Spleen (tissue), 11 donors: Measurements from ENCODE around the gene GPATCH2. TPM values are rescaled to one million over a fixed set of nuclear protein-coding genes. Genes with fewer than 3 reads are reported as not detected.
A peak's percentile ranks its signal among the peaks of the same experiment; 100 is the strongest.
"Not testable (repeated sequence)": the region's sequence is repeated elsewhere in the genome, so short reads cannot be mapped to it uniquely, and the experiment has no call there.

Experiments used
- DNase-seq: peaks from one replicate; pipeline ENCODE4 v3.0.0-alpha.2; 2020
- H3K27ac ChIP-seq, 8 donors: fragments of 200-600 bp; sonication (generic) in 7 of 8; 1 replicate in 4 of 8; 2 replicates in 4 of 8; pipeline versions ENCODE4 v1.5.0 to v1.8.0; 2016 to 2021; ENCODE audit warnings: inconsistent platforms in 4 of 8, mild to moderate bottlenecking in 4 of 8, moderate library complexity in 1 of 8
- H3K27me3 ChIP-seq, 7 donors: fragments of 200-600 bp; sonication (generic) in 6 of 7; replicated peaks in 1 of 7; 1 replicate in 4 of 7; 2 replicates in 3 of 7; pipeline versions ENCODE4 v1.5.0 to v1.8.0; 2016 to 2021; ENCODE audit warnings: inconsistent platforms in 3 of 7, mild to moderate bottlenecking in 1 of 7
- H3K36me3 ChIP-seq, 6 donors: fragments of 200-600 bp; sonication (generic) in 5 of 6; 1 replicate in 4 of 6; 2 replicates in 2 of 6; pipeline versions ENCODE4 v1.5.0 to v1.8.0; 2016 to 2021; ENCODE audit warnings: inconsistent platforms in 2 of 6
- H3K4me1 ChIP-seq, 6 donors: fragments of 200-600 bp; sonication (generic) in 5 of 6; 1 replicate in 3 of 6; 2 replicates in 3 of 6; pipeline versions ENCODE4 v1.5.0 to v1.8.0; 2016 to 2021; ENCODE audit warnings: inconsistent platforms in 3 of 6
- H3K4me3 ChIP-seq, 8 donors: fragments of 200-600 bp; sonication (generic) in 7 of 8; 1 replicate in 4 of 8; 2 replicates in 4 of 8; pipeline versions ENCODE4 v1.5.0 to v1.8.0; 2016 to 2021; ENCODE audit warnings: inconsistent platforms in 4 of 8, mild to moderate bottlenecking in 4 of 8, moderate library complexity in 2 of 8
- H3K9me3 ChIP-seq, 8 donors: fragments of 200-600 bp; sonication (generic) in 7 of 8; 1 replicate in 4 of 8; 2 replicates in 4 of 8; pipeline versions ENCODE4 v1.5.0 to v1.8.0; 2016 to 2021; ENCODE audit warnings: inconsistent platforms in 4 of 8
- POLR2A ChIP-seq, 3 donors: fragments of 450-650 bp; IDR thresholded peaks; one replicate each; pipeline ENCODE4 v1.5.1; 2017; ENCODE audit warnings: antibody characterized with exemption in 3 of 3, mild to moderate bottlenecking in 1 of 3
- POLR2AphosphoS5 ChIP-seq, 3 donors: sonication (generic); formaldehyde crosslinking; IDR thresholded peaks; one replicate each; pipeline ENCODE4 v1.5.1; 2017; ENCODE audit warnings: antibody characterized with exemption in 3 of 3
- WGBS, 5 donors: extraction: QIAGEN DNeasy Blood & Tissue Kit in 3 of 5; methylation state at CpG; one replicate each; pipeline versions ENCODE4 v1.1.5 to v1.1.7; 2013 to 2018; 5-methylcytosine and 5-hydroxymethylcytosine counted together
- intact Hi-C: fragments of 100-400 bp; cut with DNase I; formaldehyde crosslinking; loops from one replicate; pipeline ENCODE4 v1.15.0; 2023; ENCODE audit warnings: low total_unique reads
- polyA plus RNA-seq, 3 donors: library from polyadenylated mRNA; stranded (reverse); fragments of 200-250 nt; gene quantifications; one replicate each; pipeline ENCODE4 v1.2.1, GENCODE V29; 2013
- total RNA-seq, 7 donors: library from RNA; depleted of rRNA in 3 of 7; stranded (reverse); fragments of >200 nt in 3 of 7; fragmentation: NEBNext Ultra II Directional in 4 of 7; extraction: Animal tissue kit (Norgen Biotek cat#: 25700) in 4 of 7; gene quantifications; one replicate each; pipeline versions ENCODE4 v1.1.0 to v1.2.1, GENCODE V29; 2016 to 2021
- TF ChIP-seq, protein P1 (sequence below), 11 experiments: fragments of 200-600 bp in 7 of 11; fragments of 450-650 bp in 4 of 11; sonication (generic) in 4 of 11; IDR thresholded peaks in 8 of 11; conservative IDR thresholded peaks in 3 of 11; 1 replicate in 7 of 11; 2 replicates in 4 of 11; pipeline versions ENCODE4 v1.4.0 to v1.8.0; 2016 to 2021; ENCODE audit warnings: antibody characterized with exemption in 11 of 11, inconsistent platforms in 4 of 11, mild to moderate bottlenecking in 1 of 11
- donor health status: healthy with polysubstance abuse.
- donor health status: DM: no; HTN: no; CAD: no; lungs with moderate emphysema.
- donor health status: DM: no; HTN: no; CAD: no.
- donor health status: Bipolar disorder and iron deficiency.
- donor health status: healthy.
- donor health status: DM: no; HTN: no; CAD: no.
- donor health status: DM: yes; HTN: yes; CAD: no.

GPATCH2 gene
- total and polyA plus RNA-seq, 10 donors: 2.7 to 24.2 (median 17.7) TPM

DNA sequence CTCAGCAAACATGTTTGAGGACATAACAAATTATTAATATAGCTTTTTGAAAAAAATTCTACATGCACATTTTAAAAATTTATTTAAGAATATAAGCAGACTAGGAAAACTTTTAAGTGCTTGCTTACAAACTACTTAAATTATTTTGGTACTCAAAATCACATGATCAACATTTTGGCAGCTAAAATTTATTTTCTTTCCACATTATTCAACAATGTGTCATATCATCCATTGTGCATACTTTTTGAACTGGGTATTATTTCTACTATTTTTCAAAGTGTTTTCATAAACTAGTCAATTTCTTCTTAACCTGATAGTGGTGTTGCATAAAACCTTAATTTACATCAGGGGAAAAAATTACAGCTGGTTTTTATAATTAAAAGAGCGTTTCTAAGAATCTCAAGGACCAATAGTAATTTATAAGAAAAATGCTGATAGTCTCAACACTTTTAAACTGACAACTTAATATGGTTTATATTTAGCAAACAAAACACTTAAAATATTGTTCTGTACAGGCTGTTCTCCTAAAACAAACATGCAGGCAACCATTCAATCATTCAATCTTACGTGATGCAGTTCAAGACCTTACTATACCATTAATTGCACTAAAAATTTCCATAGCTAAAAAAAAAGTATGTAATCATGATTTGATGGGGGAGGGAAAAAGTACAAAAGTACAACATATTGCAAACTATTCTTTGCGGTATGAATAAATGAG is 105.0 kb downstream of the GPATCH2 start:
- Histone ChIP-seq H3K27ac (peak overlapping the region in 1 of 8 donors; percentile 26), H3K4me1 (peaks cover 0 to 5% (median 0%) of the 10 kb centered on the region in 6 donors), H3K36me3 (peaks cover 0 to 3% (median 0%) of the 10 kb centered on the region in 6 donors), H3K27me3 (no peaks in the 10 kb centered on the region), H3K4me3 (no peak overlapping the region), H3K9me3 (no peaks in the 10 kb centered on the region)
- DNase-seq: no peak
- TF ChIP-seq, protein P1, sequence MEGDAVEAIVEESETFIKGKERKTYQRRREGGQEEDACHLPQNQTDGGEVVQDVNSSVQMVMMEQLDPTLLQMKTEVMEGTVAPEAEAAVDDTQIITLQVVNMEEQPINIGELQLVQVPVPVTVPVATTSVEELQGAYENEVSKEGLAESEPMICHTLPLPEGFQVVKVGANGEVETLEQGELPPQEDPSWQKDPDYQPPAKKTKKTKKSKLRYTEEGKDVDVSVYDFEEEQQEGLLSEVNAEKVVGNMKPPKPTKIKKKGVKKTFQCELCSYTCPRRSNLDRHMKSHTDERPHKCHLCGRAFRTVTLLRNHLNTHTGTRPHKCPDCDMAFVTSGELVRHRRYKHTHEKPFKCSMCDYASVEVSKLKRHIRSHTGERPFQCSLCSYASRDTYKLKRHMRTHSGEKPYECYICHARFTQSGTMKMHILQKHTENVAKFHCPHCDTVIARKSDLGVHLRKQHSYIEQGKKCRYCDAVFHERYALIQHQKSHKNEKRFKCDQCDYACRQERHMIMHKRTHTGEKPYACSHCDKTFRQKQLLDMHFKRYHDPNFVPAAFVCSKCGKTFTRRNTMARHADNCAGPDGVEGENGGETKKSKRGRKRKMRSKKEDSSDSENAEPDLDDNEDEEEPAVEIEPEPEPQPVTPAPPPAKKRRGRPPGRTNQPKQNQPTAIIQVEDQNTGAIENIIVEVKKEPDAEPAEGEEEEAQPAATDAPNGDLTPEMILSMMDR (IDR thresholded peaks at IDR 0.05 in 8 of 11, conservative IDR thresholded peaks at IDR 0.05 in 3 of 11): no peak
- TF ChIP-seq POLR2A (IDR thresholded peaks at IDR 0.05): no peak
- no peak for TF ChIP-seq POLR2AphosphoS5 (IDR thresholded peaks at IDR 0.05)
- WGBS, 5 donors: 79 to 91% (median 84%) methylated on average over 3 of the region's 3 CpGs
- intact Hi-C loops: no loop called here

- Histone ChIP-seq H3K27me3 (no peaks in the 10 kb centered on the region), H3K27ac (peak overlapping the region in 1 of 8 donors; percentile 26), H3K9me3 (no peaks in the 10 kb centered on the region), H3K4me3 (no peak overlapping the region), H3K36me3 (peaks cover 0 to 3% (median 0%) of the 10 kb centered on the region in 6 donors), H3K4me1 (peaks cover 0 to 5% (median 0%) of the 10 kb centered on the region in 6 donors)
- WGBS, 5 donors: 89 to 100% (median 91%) methylated on average over 1 to 4 of the region's 4 CpGs
- no peak for DNase-seq
- TF ChIP-seq, protein P1 (IDR thresholded peaks at IDR 0.05 in 8 of 11, conservative IDR thresholded peaks at IDR 0.05 in 3 of 11): no peak
- no peak for TF ChIP-seq POLR2A (IDR thresholded peaks at IDR 0.05)
- no peak for TF ChIP-seq POLR2AphosphoS5 (IDR thresholded peaks at IDR 0.05)
- intact Hi-C loops: no loop called here
These were observed 105.9 kb downstream of the GPATCH2 start for GRCh38 chr1:217524787-217525520.

GRCh38 chr1:217523921-217524320 is 107.0 kb downstream of the GPATCH2 start:
- H3K36me3 ChIP-seq, H3K4me3 ChIP-seq, intact Hi-C loops, H3K27me3 ChIP-seq, H3K9me3 ChIP-seq, H3K27ac ChIP-seq, H3K4me1 ChIP-seq, DNase-seq: not testable (repeated sequence)
- WGBS, 5 donors: 87 to 98% (median 96%) methylated on average over 7 to 18 of the region's 28 CpGs

DNA sequence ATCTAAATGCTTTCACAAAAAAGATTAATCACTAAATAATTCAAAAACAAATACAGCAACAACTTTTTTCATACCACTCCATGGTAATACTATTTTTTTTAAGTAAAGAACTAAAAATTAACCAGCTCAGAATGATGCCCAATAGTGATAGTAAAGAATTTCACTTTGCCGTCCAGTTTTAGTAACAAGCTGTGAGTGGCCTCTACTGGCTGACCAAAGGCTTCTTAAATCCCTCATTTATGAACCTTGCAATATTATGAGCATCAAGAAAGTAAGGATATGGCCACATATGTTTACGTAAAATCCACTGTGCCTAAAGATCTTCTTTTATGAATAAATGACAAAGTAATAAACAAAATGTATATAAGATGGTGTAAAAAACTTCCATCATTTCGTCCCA is 108.6 kb downstream of the GPATCH2 start:
- H3K9me3 ChIP-seq: no peaks in the 10 kb centered on the region
- no peak overlapping the region for H3K4me3 ChIP-seq
- TF ChIP-seq, protein P1 (IDR thresholded peaks at IDR 0.05 in 8 of 11, conservative IDR thresholded peaks at IDR 0.05 in 3 of 11): no peak
- TF ChIP-seq POLR2AphosphoS5 (IDR thresholded peaks at IDR 0.05) (no peak), POLR2A (IDR thresholded peaks at IDR 0.05) (no peak)
- no peak overlapping the region for H3K27ac ChIP-seq
- H3K4me1 ChIP-seq: peaks cover 0 to 5% (median 0%) of the 10 kb centered on the region in 6 donors
- no peak for DNase-seq
- intact Hi-C loops: no loop called here
- H3K27me3 ChIP-seq: no peaks in the 10 kb centered on the region
- WGBS, 5 donors: 93 to 97% (median 95%) methylated on average over 3 of the region's 3 CpGs
- peaks cover 0 to 3% (median 0%) of the 10 kb centered on the region in 6 donors for H3K36me3 ChIP-seq
